Colonic mucosa (tissue), 4 donors: ENCODE data around the gene LIN7C. TPM values are rescaled to one million over a fixed set of nuclear protein-coding genes. Genes with fewer than 3 reads are reported as not detected.

Experiments used
- DNase-seq: peaks from one replicate; pipeline ENCODE4 v3.0.0-alpha.2; 2020
- H3K27ac ChIP-seq: fragments of 200-600 bp; one replicate; pipeline ENCODE4 v1.8.0; 2021
- H3K27me3 ChIP-seq: fragments of 200-600 bp; one replicate; pipeline ENCODE4 v1.8.0; 2021
- H3K36me3 ChIP-seq: fragments of 200-600 bp; one replicate; pipeline ENCODE4 v1.8.0; 2021
- H3K4me1 ChIP-seq: fragments of 200-600 bp; one replicate; pipeline ENCODE4 v1.8.0; 2021; ENCODE audit warnings: mild to moderate bottlenecking
- H3K4me3 ChIP-seq: fragments of 200-600 bp; one replicate; pipeline ENCODE4 v1.8.0; 2021
- H3K9ac ChIP-seq, 2 donors: one replicate each; pipeline ENCODE4 v1.7.0; 2013; ENCODE audit warnings: control low read depth in 2 of 2, low read depth in 2 of 2, low read length in 2 of 2
- H3K9me3 ChIP-seq: fragments of 200-600 bp; one replicate; pipeline ENCODE4 v1.8.0; 2021
- CTCF ChIP-seq: fragments of 200-600 bp; IDR thresholded peaks from one replicate; pipeline ENCODE4 v1.8.0; 2022; ENCODE audit warnings: antibody characterized with exemption, mild to moderate bottlenecking
- intact Hi-C: fragments of 100-400 bp; cut with DNase I; formaldehyde crosslinking; loops from one replicate; pipeline ENCODE4 v1.14.1; 2022
- total RNA-seq, 2 donors: library from RNA; stranded (reverse); fragmentation: NEBNext Ultra II Directional in 1 of 2; extraction: Animal tissue kit (Norgen Biotek cat#: 25700) in 1 of 2; gene quantifications; one replicate each; pipeline ENCODE4 v1.2.1, GENCODE V29; 2021
- donor health status: healthy.
- donor health status: DM: no; HTN: no; CAD: no.
- donor health status: DM: no; HTN: no; CAD: no.

The LIN7C gene
- total RNA-seq, 2 donors from 2014 or later, result 40.7 to 53.0 TPM

DNA sequence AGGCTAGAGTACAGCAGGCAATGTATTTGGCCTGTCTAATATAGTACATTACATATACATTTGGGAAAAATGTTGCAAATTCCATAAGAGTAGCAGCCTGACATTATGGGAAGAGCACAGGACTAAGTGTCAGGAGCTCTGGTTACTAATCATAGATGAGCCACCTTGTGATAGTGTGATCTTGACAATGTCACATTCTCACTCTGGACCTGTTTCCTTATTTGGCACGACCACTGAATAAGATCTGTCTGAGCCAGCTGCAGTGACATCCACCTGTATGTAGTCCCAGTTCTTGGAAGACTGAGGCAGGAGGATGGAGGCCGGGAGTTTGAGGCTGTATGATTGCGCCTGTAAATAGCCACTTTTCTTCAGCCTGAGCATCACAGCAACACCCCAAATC is 5.7 kb upstream of the LIN7C start:
- Histone ChIP-seq H3K9ac (no peak overlapping the region), H3K4me1 (no peaks in the 10 kb centered on the region), H3K4me3 (no peak overlapping the region), H3K27ac (no peak overlapping the region), H3K36me3 (no peaks in the 10 kb centered on the region), H3K9me3 (no peaks in the 10 kb centered on the region), H3K27me3 (no peaks in the 10 kb centered on the region)
- DNase-seq, result no peak
- intact Hi-C loops, result no loop called here
- no peak for TF ChIP-seq CTCF

- no peak for TF ChIP-seq CTCF
- Histone ChIP-seq H3K27ac (no peak overlapping the region), H3K27me3 (no peaks in the 10 kb centered on the region), H3K4me1 (peaks cover 10% of the 10 kb centered on the region), H3K4me3 (no peak overlapping the region), H3K36me3 (no peaks in the 10 kb centered on the region), H3K9ac (no peak overlapping the region), H3K9me3 (no peaks in the 10 kb centered on the region)
- intact Hi-C loops, result no loop called here
- DNase-seq, result no peak
Observed at GRCh38 chr11:27509908-27510307, 3.3 kb upstream of the LIN7C start.

DNA sequence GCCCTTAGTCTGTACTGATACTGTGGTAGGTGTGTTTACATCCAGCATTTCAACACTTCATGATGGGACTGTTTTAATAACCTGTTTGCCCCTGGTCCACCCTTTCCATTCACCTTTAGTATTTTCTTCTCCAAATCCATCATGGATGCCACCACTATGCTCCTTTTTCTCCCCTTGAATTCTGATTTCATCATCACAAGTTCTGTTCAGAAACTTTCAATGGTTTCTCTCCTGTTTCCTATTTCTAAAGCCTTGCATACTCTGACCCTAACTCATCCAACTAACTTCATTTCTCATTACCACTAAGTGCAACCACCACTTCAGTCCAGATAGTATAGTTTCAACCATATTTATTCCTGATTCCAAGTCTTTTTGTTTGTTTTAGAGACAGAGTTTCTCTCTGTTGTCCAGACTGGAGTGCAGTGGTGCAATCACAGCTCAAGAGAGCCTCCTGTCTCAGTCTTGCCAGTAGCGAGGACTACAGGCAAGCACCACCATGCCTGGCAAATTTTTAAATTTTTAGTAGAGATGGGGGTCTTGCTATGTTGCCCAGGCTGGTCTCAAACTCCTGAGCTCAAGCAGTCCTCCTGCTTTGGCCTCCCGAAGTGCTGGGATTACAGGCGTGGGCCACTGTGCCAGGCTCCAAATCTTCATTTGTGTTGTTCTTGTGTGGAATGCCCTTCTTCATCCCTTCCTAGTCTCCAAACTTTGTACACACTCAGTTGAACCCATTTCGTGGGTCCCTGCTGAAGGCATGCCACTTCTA is 1.2 kb upstream of the LIN7C start:
- Histone ChIP-seq H3K4me1 (peaks cover 10% of the 10 kb centered on the region), H3K27me3 (no peaks in the 10 kb centered on the region), H3K9ac (peak overlapping the region in 1 of 2 donors; percentile 96), H3K36me3 (no peaks in the 10 kb centered on the region), H3K27ac (no peak overlapping the region), H3K4me3 (no peak overlapping the region), H3K9me3 (no peaks in the 10 kb centered on the region)
- intact Hi-C loops, result no loop called here
- no peak for TF ChIP-seq CTCF
- no peak for DNase-seq

DNA sequence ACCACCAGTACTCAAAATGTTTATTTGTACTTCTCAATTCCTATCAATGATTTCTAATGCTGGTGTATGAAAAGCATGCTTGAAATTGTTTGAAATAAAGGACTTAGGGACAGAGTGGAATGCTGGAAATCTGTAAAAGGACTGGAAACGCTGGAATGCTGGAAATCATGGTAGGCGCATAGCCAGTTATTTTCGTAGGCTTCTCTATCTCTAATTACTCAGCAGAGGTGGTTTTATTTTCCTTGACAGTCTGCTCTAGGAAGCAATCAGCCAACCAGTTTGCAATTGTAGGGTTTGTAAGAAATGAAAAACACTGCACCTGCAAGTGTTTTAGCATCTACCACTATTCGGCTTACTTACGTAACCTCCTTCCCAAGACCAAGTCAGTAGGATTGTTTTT is 788 bp downstream of the LIN7C start:
- intact Hi-C loops, result no loop called here
- H3K36me3 ChIP-seq, result peaks cover 6% of the 10 kb centered on the region
- no peak for TF ChIP-seq CTCF
- H3K4me3 ChIP-seq, result peak overlapping the region; percentile 79
- no peaks in the 10 kb centered on the region for H3K27me3 ChIP-seq
- H3K9me3 ChIP-seq, result no peaks in the 10 kb centered on the region
- peak overlapping the region; percentile 83 for H3K27ac ChIP-seq
- no peak for DNase-seq
- peak overlapping the region; percentile 81 to 88 for H3K9ac ChIP-seq
- peaks cover 10% of the 10 kb centered on the region for H3K4me1 ChIP-seq

DNA sequence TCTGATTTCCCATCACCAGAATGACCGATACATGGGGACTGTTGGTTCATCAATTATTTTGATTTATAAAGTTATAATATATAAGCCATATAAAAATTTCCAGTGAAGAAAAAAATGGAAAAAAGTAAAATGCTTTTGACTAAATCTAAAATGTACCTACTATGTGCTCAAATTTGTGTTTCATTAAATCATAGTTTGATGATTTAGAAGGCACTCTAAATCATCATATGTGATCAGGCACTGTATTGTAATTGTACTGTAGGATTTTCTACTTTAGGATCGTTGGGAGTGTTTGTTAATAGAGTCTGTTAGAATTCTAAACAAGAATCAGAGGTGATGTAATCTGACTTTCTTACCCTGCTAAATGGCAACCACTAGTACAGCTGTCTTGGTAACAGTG is 2.4 kb downstream of the LIN7C start:
- no peak for DNase-seq

More for the DNA sequence above, 2.4 kb downstream of the LIN7C start:
- no peak for TF ChIP-seq CTCF
- Histone ChIP-seq H3K9ac (no peak overlapping the region), H3K4me3 (no peak overlapping the region), H3K9me3 (no peaks in the 10 kb centered on the region), H3K27me3 (no peaks in the 10 kb centered on the region), H3K27ac (no peak overlapping the region), H3K4me1 (peaks cover 10% of the 10 kb centered on the region), H3K36me3 (peaks cover 9% of the 10 kb centered on the region)
- intact Hi-C loops, result no loop called here
